ENCODE measurements around the gene SH3BP5. TPM values are rescaled to one million over a fixed set of nuclear protein-coding genes. Genes with fewer than 3 reads are reported as not detected.

The SH3BP5 gene
- total RNA-seq, 1 donor from 2014 or later = 5.9 TPM

DNA sequence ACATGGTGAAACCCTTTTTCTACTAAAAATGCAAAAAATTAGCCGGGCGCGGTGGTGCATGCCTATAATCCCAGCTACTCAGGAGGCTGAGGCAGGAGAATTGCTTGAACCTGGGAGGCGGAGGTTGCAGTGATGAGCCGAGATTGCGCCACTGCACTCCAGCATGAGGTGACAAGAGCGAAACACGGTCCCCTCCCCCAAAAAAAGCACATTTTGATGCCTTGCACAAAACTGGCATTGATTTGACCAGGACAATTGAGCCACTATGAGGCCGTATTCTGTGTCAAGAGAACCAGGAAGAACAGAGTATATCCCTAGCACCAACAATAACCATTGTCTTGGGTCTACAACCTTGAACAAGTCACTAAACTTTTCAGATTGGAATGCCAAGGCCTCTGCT, 50.6 kb downstream of the SH3BP5 start:
- H3K4me1 Mint-ChIP-seq (ENCODE audit: unreplicated experiment) = no peaks in the 10 kb centered on the region
- DNase-seq (ENCODE audit: extremely low spot score, unreplicated experiment) = no peak
- H3K27me3 Mint-ChIP-seq (ENCODE audit: unreplicated experiment) = no peaks in the 10 kb centered on the region
- H3K9me3 Mint-ChIP-seq (ENCODE audit: unreplicated experiment) = no peaks in the 10 kb centered on the region
- no peaks in the 10 kb centered on the region for H3K36me3 Mint-ChIP-seq (ENCODE audit: unreplicated experiment)
- TF ChIP-seq CTCF (IDR thresholded peaks at IDR 0.05) = no peak
- no peak overlapping the region for H3K4me3 Mint-ChIP-seq (ENCODE audit: unreplicated experiment)
- no peak overlapping the region for H3K27ac Mint-ChIP-seq (ENCODE audit: unreplicated experiment)

- DNase-seq (ENCODE audit: extremely low spot score, unreplicated experiment) = no peak
- Mint-ChIP-seq H3K4me3 (ENCODE audit: unreplicated experiment) (no peak overlapping the region), H3K36me3 (ENCODE audit: unreplicated experiment) (no peaks in the 10 kb centered on the region), H3K27me3 (ENCODE audit: unreplicated experiment) (no peaks in the 10 kb centered on the region), H3K9me3 (ENCODE audit: unreplicated experiment) (no peaks in the 10 kb centered on the region), H3K4me1 (ENCODE audit: unreplicated experiment) (no peaks in the 10 kb centered on the region), H3K27ac (ENCODE audit: unreplicated experiment) (no peak overlapping the region)
- TF ChIP-seq CTCF (IDR thresholded peaks at IDR 0.05) = no peak
These were observed 51.4 kb downstream of the SH3BP5 start for GRCh38 chr3:15280853-15281532.

GRCh38 chr3:15279671-15280402, 52.5 kb downstream of the SH3BP5 start:
- no peak for DNase-seq (ENCODE audit: extremely low spot score, unreplicated experiment)
- Mint-ChIP-seq H3K27ac (ENCODE audit: unreplicated experiment) (no peak overlapping the region), H3K27me3 (ENCODE audit: unreplicated experiment) (no peaks in the 10 kb centered on the region), H3K4me3 (ENCODE audit: unreplicated experiment) (no peak overlapping the region), H3K9me3 (ENCODE audit: unreplicated experiment) (no peaks in the 10 kb centered on the region), H3K4me1 (ENCODE audit: unreplicated experiment) (no peaks in the 10 kb centered on the region), H3K36me3 (ENCODE audit: unreplicated experiment) (no peaks in the 10 kb centered on the region)
- TF ChIP-seq CTCF (IDR thresholded peaks at IDR 0.05) = no peak

GRCh38 chr3:15279205-15279604, 53.2 kb downstream of the SH3BP5 start:
- Mint-ChIP-seq H3K9me3 (ENCODE audit: unreplicated experiment) (no peaks in the 10 kb centered on the region), H3K27me3 (ENCODE audit: unreplicated experiment) (no peaks in the 10 kb centered on the region), H3K36me3 (ENCODE audit: unreplicated experiment) (no peaks in the 10 kb centered on the region), H3K4me3 (ENCODE audit: unreplicated experiment) (no peak overlapping the region), H3K4me1 (ENCODE audit: unreplicated experiment) (no peaks in the 10 kb centered on the region), H3K27ac (ENCODE audit: unreplicated experiment) (no peak overlapping the region)
- no peak for DNase-seq (ENCODE audit: extremely low spot score, unreplicated experiment)
- TF ChIP-seq CTCF (IDR thresholded peaks at IDR 0.05) = no peak

DNA sequence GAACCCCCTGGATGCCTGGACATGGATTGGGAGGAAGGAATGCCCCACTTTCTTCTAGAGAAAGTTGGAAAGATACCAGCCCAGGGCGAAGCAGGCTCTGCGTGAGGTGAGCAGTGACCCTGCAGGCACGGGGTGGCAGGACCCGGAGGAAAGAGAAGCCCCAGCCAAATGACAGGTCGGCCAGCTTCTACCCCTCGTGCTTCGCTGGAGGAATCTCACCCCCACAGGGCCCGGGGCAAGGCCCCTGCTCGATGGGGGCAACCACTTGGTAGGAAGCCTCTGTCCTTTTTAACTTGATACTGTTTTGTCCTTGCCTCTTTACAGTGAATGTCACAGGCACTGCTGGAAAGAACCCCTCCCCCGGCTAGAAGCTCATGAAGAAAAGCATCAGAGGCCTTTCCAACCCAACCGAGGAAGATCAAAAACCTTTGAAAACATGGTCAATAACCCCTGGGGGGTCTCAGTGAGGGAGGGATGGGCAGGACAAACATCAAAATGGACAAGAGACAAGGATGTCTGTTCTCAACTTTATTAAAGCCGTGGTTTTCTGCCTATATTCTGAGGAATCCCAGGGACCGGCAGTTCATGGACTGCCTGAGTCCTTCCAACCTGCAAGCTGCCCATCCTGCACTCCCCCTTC, 54.4 kb downstream of the SH3BP5 start:
- DNase-seq (ENCODE audit: extremely low spot score, unreplicated experiment) = no peak
- Mint-ChIP-seq H3K4me1 (ENCODE audit: unreplicated experiment) (no peaks in the 10 kb centered on the region), H3K36me3 (ENCODE audit: unreplicated experiment) (no peaks in the 10 kb centered on the region), H3K27me3 (ENCODE audit: unreplicated experiment) (no peaks in the 10 kb centered on the region), H3K9me3 (ENCODE audit: unreplicated experiment) (no peaks in the 10 kb centered on the region), H3K27ac (ENCODE audit: unreplicated experiment) (no peak overlapping the region), H3K4me3 (ENCODE audit: unreplicated experiment) (no peak overlapping the region)
- TF ChIP-seq CTCF (IDR thresholded peaks at IDR 0.05) = no peak

All from osteocyte (in vitro differentiated cells).